ENCODE measurements around the gene RPS6KA3. TPM values are rescaled to one million over a fixed set of nuclear protein-coding genes. Genes with fewer than 3 reads are reported as not detected.

Gene RPS6KA3
- total RNA-seq, 4 donors from 2014 or later: 35.9 to 53.6 (median 42.8) TPM

DNA sequence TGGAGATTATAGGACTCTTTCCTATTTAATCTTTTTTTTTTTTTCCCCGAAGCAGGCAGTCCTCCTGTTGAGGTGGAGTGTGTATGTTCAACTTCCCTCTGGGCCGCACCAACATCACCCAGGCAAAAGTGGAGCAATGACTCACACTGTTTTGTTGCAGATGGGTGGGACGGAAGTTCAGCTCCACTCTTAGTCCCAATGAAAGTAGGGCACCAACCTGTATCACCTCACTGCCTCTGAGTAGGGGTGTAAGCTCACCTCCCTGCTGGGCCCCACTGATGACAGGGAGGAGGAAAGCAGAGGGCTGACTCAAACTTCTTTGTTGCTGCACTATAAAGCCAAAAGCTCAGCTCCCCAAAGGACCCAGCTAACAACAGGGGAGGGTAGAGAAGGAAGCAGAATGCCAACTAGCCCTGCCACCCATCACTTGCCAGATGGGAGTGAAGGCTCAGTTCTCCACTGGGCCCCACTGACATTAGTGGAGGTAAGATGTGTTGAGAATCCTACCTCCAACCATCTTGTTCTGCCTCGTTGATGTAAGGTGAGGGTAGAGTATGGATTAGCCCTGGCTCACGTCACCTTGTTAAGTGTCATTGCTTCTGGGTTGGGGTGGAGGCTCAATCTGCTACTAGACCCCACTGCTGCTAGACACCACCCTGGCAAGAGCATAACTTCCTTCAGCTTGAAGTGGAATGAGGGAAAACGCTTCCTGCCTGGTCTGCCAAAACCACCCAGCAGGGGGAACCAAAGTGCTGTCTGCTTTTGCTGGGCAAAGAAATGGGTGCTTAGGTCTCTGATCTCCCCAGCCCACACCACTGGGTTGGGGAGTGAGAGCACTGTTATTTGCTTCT, 14.1 kb downstream of the RPS6KA3 start:
- TF ChIP-seq, protein P1, sequence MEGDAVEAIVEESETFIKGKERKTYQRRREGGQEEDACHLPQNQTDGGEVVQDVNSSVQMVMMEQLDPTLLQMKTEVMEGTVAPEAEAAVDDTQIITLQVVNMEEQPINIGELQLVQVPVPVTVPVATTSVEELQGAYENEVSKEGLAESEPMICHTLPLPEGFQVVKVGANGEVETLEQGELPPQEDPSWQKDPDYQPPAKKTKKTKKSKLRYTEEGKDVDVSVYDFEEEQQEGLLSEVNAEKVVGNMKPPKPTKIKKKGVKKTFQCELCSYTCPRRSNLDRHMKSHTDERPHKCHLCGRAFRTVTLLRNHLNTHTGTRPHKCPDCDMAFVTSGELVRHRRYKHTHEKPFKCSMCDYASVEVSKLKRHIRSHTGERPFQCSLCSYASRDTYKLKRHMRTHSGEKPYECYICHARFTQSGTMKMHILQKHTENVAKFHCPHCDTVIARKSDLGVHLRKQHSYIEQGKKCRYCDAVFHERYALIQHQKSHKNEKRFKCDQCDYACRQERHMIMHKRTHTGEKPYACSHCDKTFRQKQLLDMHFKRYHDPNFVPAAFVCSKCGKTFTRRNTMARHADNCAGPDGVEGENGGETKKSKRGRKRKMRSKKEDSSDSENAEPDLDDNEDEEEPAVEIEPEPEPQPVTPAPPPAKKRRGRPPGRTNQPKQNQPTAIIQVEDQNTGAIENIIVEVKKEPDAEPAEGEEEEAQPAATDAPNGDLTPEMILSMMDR (IDR thresholded peaks at IDR 0.05; ENCODE audit: low read depth): no peak

DNA sequence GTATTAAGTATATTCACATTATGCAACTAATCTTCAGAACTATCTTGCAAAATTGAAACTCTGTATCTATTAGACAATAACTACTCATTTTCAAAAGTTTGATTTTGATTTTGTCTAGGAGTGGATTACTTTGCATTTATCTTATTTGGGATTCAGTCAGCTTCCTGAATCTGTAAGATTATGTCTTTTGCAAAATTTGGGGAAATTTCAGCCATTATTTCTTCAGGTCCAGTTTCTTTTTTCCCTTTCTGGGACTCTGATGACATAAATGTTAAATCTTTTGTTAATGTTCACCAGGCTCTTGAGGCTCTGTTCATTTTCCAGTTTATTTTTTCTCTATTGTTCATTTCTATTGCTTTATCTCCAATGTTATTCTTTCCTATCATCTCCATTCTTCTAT, 15.0 kb downstream of the RPS6KA3 start:
- TF ChIP-seq, protein P1 (IDR thresholded peaks at IDR 0.05; ENCODE audit: low read depth): no peak

DNA sequence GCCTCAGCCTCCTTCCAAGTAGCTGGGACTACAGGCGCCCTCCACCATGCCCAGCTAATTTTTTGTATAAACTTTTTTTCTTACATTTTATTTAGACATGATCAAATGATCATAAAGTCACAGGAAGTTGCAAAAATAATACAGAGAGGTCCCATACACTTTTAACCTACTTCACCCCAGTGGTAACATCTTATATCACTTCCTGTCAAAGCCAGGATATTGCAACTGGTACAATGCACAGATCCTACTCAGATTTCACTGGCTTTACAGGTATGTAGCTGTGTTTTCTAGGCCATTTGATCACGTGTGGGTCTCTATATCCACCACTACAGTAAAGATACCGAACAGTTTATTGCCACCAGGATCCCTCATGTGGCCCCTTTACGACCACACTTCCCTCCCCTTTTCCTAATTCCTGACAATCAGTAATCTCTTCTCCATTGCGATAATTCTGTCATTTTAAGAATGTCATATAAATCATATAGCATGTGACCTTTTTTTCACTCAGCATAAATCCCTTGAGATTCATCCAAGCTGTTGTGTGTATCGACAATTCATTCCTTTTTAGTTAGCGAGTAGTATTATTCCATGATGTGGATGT, 18.0 kb downstream of the RPS6KA3 start:
- TF ChIP-seq, protein P1 (IDR thresholded peaks at IDR 0.05; ENCODE audit: low read depth): no peak

DNA sequence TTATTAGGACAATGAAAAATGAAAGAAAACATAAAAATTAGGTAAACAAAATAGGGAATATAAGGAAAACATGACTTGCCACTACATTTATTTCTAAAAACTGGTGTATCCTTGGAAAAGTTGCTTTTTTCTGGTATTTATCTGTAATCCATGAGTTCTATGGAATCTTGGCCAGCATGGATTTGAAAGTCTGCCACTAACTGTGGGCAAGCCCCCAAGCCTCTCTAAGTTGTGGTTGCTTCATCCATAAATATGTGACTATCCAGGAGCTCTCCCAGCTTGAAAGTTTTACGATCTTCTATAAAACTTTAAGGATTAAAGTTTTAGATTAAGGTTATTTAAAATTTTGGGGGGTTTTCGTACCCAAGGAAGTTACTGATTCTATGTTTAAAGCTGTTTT, 21.8 kb downstream of the RPS6KA3 start:
- TF ChIP-seq, protein P1 (IDR thresholded peaks at IDR 0.05; ENCODE audit: low read depth): no peak

DNA sequence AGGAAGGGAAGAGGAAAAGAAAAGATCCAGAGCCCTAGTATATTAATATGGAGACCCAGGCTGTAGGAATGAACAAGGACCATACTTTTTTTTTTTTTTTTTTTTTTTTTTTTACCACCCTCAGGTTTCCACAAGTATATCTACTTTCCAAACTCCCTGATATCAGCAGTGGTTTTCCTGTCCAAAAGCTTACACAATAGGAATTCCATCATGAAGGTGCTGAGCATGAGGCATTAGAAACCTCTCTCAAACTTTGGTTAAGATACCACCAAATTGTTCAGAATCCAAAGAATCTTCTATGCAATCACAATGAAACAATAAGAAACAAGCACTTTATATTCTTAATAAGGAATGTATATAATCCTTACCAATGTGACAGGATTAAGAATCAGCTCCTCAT, 26.5 kb downstream of the RPS6KA3 start:
- TF ChIP-seq, protein P1 (IDR thresholded peaks at IDR 0.05; ENCODE audit: low read depth): no peak

DNA sequence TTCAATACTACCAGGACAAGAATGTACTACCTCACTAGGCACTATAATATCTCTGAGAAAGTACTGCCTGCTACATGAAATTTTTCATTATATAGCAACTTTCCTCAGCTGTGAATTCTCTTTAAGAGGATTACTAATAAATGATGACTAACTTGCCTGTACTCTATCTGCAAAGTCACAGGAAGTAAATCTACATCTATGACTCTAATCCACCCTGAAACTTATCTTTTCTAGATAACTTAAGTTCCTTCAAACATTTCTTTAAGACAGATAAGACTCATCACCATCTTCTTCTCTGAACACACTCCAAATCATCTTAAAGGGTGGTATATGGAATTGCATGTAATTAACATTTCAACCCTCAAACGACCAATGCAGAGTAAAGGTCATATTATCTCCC, 28.8 kb downstream of the RPS6KA3 start:
- TF ChIP-seq, protein P1 (IDR thresholded peaks at IDR 0.05; ENCODE audit: low read depth): no peak

DNA sequence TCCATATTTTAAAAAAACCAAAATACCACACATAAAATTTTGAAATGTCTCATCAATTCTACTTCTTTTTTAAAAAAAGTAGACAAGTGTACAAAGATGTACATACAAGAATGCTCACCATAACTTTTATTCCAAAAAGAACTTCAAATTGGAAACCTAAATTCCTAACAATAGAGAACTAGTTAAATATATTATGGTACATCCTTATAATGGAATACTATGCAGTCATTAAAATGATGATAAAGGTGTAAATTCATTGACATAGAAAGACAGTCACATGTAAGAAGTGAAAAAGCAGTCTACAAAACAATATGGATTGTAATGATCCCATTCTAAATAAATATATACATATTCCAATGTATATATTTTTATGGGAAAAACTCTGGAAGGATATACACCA, 31.0 kb downstream of the RPS6KA3 start:
- TF ChIP-seq, protein P1 (IDR thresholded peaks at IDR 0.05; ENCODE audit: low read depth): no peak

All from subcutaneous adipose tissue (tissue), 4 donors.